A673 (cell line): ENCODE data around the gene KRT7. TPM values are rescaled to one million over a fixed set of nuclear protein-coding genes. Genes with fewer than 3 reads are reported as not detected.

Source experiments
- BruUV-seq: library from RNA; stranded (reverse); fragments of 400-500 nt; replicated peaks from 2 replicates; lab custom pipeline; 2021; lab: Mats Ljungman, UMichigan
- CTCF ChIA-PET: fragments of 300-600 bp; sonication (Branson Sonifier 250); formaldehyde crosslinking; loops from one replicate; lab custom pipeline; 2022; ENCODE audit warnings: antibody characterized with exemption; lab: Charles Lee
- POLR2A ChIA-PET: fragments of 300-600 bp; sonication (Branson Sonifier 250); formaldehyde crosslinking; loops from one replicate; lab custom pipeline; 2022; ENCODE audit warnings: antibody characterized with exemption; ENCODE audit not compliant: low non-redundant PET; lab: Charles Lee
- DNase-seq: peaks from one replicate; pipeline ENCODE4 v3.0.0-alpha.2; 2015; ENCODE audit warnings: low spot score
- H3K27ac ChIP-seq: fragments of 200-600 bp; sonication (generic); 2 replicates; pipeline ENCODE4 v1.5.1; 2016; ENCODE audit warnings: mixed run types, low read depth, mild to moderate bottlenecking, mixed read lengths, antibody characterized with exemption, low read length; ENCODE audit not compliant: poor library complexity, severe bottlenecking
- H3K27me3 ChIP-seq: fragments of 200-600 bp; sonication (generic); replicated peaks from 2 replicates; pipeline ENCODE4 v1.6.1; 2017; ENCODE audit warnings: mixed run types, low read depth, mild to moderate bottlenecking, mixed read lengths, antibody characterized with exemption, low read length; ENCODE audit not compliant: insufficient read depth, poor library complexity
- H3K36me3 ChIP-seq: fragments of 200-600 bp; sonication (generic); 2 replicates; pipeline ENCODE4 v1.6.1; 2016; ENCODE audit warnings: mixed run types, mild to moderate bottlenecking, mixed read lengths, antibody characterized with exemption, low read length; ENCODE audit not compliant: insufficient read depth, poor library complexity, severe bottlenecking
- H3K4me1 ChIP-seq: fragments of 200-600 bp; sonication (generic); 2 replicates; pipeline ENCODE4 v1.6.1; 2017; ENCODE audit warnings: mixed run types, mild to moderate bottlenecking, mixed read lengths, antibody characterized with exemption, low read length; ENCODE audit not compliant: insufficient read depth, poor library complexity, severe bottlenecking
- H3K4me3 ChIP-seq: fragments of 200-600 bp; sonication (generic); 2 replicates; pipeline ENCODE4 v1.5.1; 2016; ENCODE audit warnings: low read depth, mixed run types, mild to moderate bottlenecking, mixed read lengths, low read length; ENCODE audit not compliant: poor library complexity, severe bottlenecking
- H3K9me3 ChIP-seq: fragments of 200-600 bp; sonication (generic); 2 replicates; pipeline ENCODE4 v1.6.1; 2016; ENCODE audit warnings: mixed run types, low read depth, mild to moderate bottlenecking, mixed read lengths, antibody characterized with exemption, low read length; ENCODE audit not compliant: poor library complexity, severe bottlenecking
- CTCF ChIP-seq: fragments of 300-800, 200-600 bp; sonication (generic); conservative IDR thresholded peaks from 2 replicates; pipeline ENCODE4 v1.5.1; 2017; ENCODE audit warnings: low read depth, mild to moderate bottlenecking, antibody characterized with exemption, low read length, moderate library complexity, mixed read lengths
- EZH2 ChIP-seq: fragments of 200-600 bp; sonication (generic); IDR thresholded peaks from 2 replicates; pipeline ENCODE4 v1.6.1; 2017; ENCODE audit warnings: borderline replicate concordance, low read depth, mild to moderate bottlenecking, mixed read lengths, antibody characterized with exemption, low read length; ENCODE audit not compliant: poor library complexity, severe bottlenecking
- intact Hi-C: fragments of 100-400 bp; cut with micrococcal nuclease; formaldehyde crosslinking; loops from one replicate; pipeline ENCODE4 v1.10.0; 2022; ENCODE audit not compliant: unreplicated experiment
- total RNA-seq: library from RNA; stranded (reverse); gene quantifications from 2 replicates; pipeline ENCODE4 v1.2.3, GENCODE V29; 2021

KRT7 gene
- total RNA-seq, 1 experiment from 2014 or later: 1.0 TPM

GRCh38 chr12:52258335-52258901, 25.4 kb downstream of the KRT7 start:
- DNase-seq: no peak
- H3K4me3 ChIP-seq: no peak overlapping the region
- peaks cover 15% of the 10 kb centered on the region for H3K4me1 ChIP-seq
- CTCF ChIA-PET: no interaction called here
- no peaks in the 10 kb centered on the region for H3K36me3 ChIP-seq
- POLR2A ChIA-PET: no interaction called here
- H3K27me3 ChIP-seq: peaks cover 20% of the 10 kb centered on the region
- TF ChIP-seq EZH2 (peak; percentile 49), CTCF (no peak)
- H3K27ac ChIP-seq: no peak overlapping the region
- BruUV-seq: no TSS peak
- intact Hi-C loops: no loop called here
- no peaks in the 10 kb centered on the region for H3K9me3 ChIP-seq

- ChIA-PET POLR2A (no interaction called here), CTCF (interaction anchor here (0.7 kb wide), 1 partner anchor 20 kb away, joined by 3 read pairs; no protein-coding TSS in a partner anchor)
- intact Hi-C loops: no loop called here
- Histone ChIP-seq H3K9me3 (no peaks in the 10 kb centered on the region), H3K4me1 (peaks cover 15% of the 10 kb centered on the region), H3K4me3 (no peak overlapping the region), H3K27ac (no peak overlapping the region), H3K27me3 (peaks cover 20% of the 10 kb centered on the region), H3K36me3 (no peaks in the 10 kb centered on the region)
- no peak for DNase-seq
- no TSS peak for BruUV-seq
- TF ChIP-seq EZH2 (no peak), CTCF (no peak)
Measured at GRCh38 chr12:52259657-52260243, 26.7 kb downstream of the KRT7 start.

GRCh38 chr12:52260361-52261207, 27.5 kb downstream of the KRT7 start:
- Histone ChIP-seq H3K4me3 (no peak overlapping the region), H3K36me3 (no peaks in the 10 kb centered on the region), H3K27me3 (peaks cover 20% of the 10 kb centered on the region), H3K27ac (no peak overlapping the region), H3K4me1 (peaks cover 15% of the 10 kb centered on the region), H3K9me3 (no peaks in the 10 kb centered on the region)
- DNase-seq: no peak
- POLR2A ChIA-PET: no interaction called here
- intact Hi-C loops: no loop called here
- no peak for TF ChIP-seq CTCF
- no peak for TF ChIP-seq EZH2
- CTCF ChIA-PET: no interaction called here
- BruUV-seq: no TSS peak
